HL-60/S4 treated with phorbol 12-myristate 13-acetate at 8.2 ng/mL for 4 days and 3 days (cell line): ENCODE data around the gene LEP.
"Not testable (repeated sequence)": the region's sequence is repeated elsewhere in the genome, so short reads cannot be mapped to it uniquely, and the experiment has no call there.

Experiments
- in situ Hi-C: fragments of 300-500 bp; cut with MboI; formaldehyde crosslinking; loops from 2 replicates; pipeline ENCODE4 v1.15.0; 2022; ENCODE audit warnings: low sequenced_read_pairs

LEP gene

DNA sequence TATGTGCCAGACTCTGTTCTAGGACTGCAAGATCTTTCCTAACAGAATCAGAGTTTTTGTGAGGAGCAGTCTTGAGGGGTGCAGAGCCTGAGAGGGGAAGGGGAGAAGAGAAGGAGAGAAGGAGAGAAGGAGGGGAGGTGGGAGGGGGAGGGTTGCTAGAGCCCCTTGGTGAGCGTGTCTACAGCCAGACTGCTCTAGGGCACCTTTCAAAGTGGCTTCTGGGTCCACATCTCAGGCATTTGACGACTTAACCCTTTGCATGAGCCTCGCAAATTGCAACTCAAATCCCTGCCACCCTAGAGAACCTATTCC, 31.1 kb upstream of the LEP start:
- in situ Hi-C loops: no loop called here

DNA sequence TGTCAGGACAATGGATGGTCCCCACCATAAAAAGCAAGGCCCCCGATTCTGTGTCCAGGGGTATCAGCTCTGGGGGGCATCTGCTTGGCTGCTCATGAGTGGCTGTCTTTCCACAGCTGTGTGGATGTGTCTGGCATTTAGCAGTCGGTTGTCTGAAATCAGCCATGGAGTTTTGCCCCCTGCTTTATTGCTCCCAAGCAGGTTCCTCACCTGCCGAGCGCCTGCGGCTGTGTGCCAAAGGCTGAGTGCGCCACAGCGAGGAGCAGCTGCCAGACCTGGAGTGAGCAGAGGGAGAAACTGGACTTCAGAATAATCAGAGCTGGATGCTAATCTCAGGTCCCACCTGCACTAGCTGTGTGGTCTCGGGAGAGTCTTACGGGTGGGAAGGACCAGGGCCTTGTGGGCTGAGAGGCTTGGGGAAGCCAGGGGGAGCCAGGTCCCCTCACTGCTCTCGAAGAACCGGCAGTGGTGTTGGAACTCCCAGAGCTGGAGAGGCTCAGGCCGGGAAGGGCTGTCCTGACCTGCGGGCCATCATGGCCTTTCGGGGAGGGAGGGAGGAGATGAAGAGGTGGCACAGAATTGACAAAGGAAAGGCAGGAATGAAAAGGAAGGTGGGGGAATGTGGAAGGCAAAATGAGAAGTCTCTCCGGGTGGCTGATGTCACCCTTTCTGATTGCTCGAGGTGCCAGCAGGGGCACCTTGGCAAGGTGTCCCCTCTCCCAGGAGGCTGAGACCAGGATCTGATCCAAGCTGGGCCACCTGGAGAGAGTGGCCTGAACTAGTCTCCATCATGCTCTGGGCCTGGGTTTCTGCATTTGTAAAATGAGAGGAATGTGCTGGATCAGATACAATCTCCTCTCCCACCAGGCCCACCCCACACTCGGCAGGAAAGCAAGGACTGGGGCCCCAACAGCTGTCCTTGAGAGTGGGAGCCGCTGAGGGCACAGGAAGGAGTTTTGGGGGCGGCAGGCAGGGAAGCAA, 30.2 kb upstream of the LEP start:
- in situ Hi-C loops: no loop called here

DNA sequence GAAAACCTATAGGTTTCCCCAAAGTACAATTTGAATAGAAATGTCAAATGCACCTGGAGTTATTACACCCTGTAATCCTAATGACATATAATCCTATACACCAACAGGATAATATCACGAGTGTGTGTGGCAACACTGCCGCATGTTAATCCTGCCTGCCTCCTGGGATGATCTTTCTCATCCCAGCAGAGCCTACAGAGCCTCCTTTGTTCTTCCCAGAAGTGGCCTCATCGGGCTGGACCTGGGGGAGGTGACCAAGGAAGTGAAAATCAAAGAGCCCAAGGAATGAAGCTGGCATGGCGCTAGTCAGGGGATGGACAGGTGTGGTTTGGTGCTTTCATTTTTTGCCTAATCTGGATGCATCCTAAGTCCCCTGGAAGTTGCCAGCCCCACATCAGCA, 29.5 kb upstream of the LEP start:
- in situ Hi-C loops: no loop called here

DNA sequence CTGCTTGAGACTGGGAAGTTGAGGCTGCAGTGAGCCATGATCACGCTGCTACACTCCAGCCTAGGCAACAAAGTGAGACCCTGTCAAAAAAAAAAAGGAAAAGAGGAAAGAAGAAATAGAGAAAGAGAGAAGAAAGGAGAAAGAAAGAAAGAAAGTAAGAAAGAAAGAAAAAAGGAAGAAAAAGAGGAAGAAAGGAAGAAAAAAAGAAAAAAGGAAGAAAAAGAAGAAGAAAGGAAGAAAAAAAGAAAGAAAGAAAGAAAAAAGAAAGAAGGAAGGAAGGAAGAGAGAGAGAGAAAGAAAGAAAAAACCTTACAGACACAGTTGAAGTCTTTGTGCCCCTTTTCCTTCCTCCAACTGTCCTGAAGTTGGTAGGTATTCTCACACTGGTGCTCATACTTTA, 26.6 kb upstream of the LEP start:
- in situ Hi-C loops: no loop called here

DNA sequence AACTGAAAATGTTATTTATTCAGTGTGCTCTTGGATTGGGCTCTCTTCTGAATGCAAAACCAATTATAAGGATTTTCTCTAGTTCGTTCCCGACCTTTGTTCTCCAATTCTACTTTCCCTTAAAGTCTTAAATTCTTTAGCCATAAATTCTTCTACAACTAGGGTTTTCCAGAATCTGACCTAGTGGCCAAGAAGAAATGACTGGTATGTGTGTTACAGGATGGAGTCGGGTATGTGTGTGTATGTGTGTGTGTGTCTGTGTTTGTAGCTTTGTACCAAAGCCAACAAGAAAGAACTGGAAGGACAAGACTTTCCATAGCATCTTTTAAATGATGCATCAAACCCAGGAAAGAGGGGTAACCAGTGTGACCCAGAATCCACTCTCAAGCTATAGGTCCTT, 25.8 kb upstream of the LEP start:
- in situ Hi-C loops: no loop called here

DNA sequence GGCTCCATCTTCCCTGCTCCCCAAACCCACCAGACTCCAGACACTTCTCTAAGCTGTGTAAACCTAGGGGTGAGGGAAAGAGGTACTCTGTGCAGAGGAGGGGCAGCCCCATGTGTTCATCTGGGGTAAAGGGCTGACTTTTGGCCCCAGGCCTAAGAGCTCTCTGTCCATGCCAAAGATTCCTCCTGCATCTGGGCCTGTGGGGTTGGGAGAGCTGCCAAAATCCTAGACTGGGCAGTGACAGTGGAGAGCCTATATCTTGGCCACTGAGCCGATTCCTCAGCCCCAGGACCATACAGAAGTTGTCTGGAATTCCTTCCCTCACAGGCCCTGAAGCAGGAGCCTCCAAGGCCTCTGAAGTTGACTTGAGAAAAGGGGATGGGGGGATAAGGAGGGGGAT, 25.3 kb upstream of the LEP start:
- in situ Hi-C loops: no loop called here

DNA sequence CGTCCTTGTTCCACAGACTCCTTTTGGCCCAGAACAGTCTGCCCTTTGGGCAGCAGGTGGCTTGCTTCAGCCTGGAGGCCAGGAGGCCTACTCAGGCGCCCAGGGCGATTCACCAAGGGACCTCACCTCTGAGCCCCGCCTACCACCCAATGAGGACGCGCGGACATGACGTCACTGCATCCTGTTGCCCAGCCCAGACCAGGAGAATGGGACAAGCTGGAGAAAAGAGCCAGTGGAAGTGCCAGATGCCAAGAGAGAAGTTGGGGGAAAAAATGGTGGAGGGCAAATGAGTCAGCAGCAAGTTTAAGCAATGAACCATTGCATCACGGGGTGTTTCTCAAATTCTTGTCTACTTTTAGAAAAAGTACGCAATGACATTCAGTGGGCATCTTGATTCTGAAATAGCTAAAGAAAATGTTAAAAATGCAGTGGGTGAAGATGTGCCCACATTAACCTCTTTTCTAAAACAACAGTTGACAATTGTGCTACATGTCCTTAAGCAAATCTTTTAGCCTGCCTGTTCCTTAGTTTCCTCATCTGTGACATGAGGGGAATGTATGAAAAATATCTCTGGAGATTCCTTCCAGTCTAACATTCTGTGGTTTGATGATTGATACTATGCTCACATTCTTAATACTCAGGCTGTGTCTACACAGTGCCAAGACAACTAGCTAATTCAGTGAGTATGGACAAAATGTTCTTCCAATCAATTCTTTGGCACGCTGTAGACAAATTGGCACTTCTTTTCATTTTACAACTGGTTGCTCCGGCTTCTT, 23.9 kb upstream of the LEP start:
- in situ Hi-C loops: no loop called here

DNA sequence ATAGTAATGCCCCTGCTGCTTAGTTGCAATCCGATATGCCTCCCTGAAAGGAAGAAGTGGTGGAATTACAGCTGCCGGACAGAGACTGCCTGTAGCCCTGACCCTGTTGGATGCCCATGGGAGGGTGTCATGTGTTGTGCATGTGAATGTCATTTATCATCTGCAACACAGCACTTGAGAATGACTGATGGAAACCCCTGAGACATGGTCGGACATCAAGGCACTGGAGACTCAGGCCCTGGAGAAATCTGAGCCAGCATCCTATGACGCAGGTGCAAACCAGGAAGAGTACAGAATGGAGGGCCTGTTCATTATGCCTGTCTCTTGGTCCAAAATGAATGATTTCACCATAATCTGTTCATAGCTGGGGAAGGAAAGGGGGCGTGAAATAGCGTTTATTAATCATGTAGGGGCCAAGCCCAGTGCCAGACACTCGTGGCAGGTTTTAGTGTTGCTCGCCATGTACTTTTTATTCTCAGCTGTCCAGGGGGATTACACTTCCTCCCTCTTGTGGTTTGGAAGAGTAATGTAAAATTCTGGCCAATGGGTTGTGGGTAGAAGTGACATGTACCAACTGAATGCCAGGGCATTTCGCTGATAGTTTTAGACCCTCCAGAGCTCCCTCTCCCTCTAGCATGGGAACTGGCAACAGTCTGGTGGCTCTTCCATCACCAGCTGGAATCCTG, 23.0 kb upstream of the LEP start:
- in situ Hi-C loops: no loop called here

DNA sequence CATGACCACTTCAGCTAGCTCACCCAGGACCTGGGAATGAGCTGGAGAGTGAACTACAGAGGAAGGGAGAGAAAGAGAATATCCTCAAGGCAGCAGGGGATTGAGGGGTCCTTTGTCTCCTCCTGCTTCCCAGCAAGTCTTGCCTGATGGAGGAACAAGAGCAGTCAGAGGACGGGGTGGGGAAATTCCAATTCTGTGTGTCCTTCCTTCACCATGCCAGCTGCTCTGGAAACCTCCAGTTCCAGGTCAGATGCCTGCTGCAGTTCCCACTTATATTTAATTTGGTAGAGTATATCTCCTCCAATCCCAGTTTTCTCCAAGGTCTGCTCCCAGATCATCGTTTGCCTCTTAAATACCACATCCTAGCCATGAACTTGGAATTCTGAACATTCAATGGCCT, 21.4 kb upstream of the LEP start:
- in situ Hi-C loops: no loop called here

DNA sequence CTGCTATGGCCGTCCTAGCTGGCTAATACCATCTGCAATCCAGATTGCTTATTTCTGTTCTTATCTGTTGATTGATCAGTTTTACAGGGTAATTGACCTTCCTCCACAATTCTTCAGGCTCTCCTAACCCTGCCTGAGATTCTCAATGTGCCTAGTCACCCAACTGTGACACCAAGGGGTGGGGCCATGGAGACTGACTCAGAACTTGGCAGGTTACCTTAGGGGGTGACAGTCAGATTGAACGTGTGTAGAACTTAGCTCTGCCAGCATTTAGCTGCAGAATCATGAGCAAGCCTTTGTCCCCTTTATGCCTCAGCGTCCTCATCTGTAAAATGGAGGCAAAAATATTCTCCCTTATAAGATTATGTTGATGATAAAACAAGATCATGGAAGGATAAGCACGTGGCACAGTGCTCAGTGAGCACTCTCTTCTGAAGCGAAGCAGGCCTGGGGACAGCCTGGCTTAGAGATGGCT, 19.1 kb upstream of the LEP start:
- in situ Hi-C loops: no loop called here

DNA sequence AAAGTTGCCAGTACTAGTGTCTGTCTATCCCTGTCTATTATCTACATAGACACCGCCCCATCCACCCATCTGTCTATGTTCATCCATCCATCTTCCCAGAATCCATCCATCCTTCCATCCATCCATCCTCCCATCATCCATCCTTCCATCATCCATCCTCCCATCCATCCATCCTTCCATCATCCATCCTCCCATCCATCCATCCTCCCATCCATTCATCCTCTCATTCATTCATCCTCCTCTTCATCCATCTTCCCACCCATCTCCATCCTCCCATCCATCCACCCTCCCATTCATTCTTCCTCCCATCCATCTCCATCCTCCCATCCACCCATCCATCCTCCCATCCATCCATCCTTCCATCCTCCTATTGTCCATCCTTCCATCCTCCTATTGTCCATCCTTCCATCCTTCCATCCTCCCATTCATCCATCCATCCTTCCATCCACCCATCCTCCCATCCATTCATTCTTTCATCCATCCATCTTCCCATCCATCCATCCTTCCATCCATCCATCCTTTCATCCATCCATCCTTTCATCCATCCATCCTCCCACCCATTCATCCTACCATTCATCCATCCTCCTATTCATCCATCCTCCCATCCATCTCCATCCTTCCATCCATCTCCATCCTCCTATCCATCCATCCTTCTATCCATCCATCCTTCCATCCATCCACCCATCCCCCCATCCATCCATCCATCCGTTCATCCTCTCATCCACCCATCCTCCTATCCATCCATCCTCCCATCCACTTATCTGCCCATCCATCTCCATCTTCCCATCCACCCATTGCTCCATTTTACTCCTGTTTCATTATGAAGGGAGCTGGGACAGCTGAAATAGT, 14.7 kb upstream of the LEP start:
- in situ Hi-C loops: no loop called here

DNA sequence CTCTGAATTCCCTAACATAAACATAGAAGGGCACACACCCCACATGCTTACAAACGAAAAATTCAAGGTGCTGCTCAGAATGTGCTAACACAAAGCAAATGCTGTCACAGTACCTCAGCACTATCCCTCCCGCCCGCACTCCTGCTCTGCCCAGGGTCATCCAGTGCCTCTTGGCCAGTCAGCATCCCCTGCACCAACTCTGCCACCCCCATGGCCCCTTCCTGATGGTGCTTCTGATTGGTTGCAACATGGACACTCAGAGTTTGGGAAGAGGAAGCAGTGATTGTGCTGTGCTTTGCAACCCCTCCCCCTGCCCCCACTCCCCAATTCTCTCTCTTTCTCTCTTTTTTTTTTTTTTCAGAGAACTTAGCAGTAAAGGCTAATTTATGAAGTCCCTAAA, 13.8 kb upstream of the LEP start:
- in situ Hi-C loops: no loop called here

DNA sequence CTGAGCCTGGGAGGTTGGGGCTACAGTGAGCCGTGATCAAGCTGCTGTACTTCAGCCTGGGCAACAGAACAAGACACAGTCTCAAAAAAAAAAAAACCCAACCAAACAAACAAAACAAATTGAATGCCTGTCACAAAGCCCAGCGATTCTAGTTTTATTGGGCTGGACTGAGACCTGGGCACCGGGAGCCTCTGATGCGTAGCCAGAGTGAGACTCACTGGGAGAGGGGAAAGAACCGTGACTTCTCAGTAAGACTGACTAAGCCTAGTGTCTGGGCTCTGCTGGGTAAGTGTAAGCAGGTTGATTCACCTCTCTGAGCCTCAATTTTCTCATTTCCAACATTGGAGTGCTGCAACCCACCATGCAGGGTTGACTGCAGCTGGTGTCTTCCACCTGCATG, 10.1 kb upstream of the LEP start:
- in situ Hi-C loops: no loop called here

DNA sequence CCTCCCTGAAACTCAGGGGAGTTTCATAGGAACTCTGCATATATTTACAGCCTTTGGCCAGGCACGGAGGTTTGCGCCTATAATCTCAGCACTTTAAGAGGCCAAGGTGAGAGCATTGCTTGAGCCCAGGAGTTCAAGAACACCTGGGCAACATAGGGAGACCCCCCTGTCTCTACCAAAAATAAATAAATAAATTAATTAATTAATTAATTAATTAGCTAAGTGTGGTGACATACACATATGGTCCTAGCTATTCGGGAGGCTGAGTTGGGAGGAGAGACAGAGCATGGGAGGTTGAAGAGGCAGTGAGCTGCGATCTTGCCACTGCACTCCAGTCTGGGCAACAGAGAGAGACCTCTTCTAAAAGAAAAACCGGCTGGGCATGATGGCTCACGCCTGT, 9.4 kb upstream of the LEP start:
- in situ Hi-C loops: no loop called here

DNA sequence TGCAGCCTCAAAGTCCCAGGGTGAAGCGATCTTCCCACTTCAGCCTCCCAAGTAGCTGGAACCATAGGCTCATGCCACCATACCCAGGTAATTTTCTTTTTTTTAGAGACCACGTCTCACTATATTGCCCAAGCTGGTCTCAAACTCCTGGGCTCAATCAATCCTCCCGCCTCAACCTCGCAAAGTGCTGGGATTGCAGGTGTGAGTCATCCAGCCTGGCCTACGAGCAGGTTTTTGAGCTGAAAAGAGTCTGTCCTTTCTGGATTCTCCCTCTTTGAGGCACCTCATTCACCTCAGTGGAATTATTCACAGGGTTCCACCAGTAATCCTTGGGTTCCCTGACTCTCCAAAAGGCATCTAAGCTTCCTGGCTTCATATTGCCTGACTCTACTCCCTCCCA, 7.6 kb upstream of the LEP start:
- in situ Hi-C loops: no loop called here

DNA sequence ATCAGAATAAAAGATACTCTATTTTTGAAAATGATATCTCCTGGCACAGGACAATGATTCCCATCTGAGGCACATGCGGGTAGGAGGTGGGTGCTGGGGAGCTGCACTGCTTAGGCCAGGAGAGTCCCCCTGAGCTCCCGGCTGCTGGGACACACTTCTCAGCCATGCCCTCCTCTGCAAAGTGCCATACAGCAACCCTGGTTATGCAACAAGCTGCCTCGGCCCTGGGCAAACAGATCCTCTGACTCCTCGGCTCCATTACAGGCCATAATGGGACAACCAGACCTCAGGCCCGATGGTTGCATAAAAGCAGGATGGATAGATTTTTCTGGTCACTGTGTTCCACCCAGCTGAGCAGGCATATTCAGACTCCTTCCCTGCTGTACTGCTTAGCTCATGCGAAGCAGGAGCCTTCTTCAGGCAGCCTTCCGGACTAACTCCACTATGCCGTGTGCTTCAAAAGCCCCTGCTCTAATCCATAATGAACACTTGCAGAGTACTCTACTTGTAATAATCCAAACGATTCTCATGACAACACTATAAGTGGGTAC, 6.5 kb upstream of the LEP start:
- in situ Hi-C loops: no loop called here

DNA sequence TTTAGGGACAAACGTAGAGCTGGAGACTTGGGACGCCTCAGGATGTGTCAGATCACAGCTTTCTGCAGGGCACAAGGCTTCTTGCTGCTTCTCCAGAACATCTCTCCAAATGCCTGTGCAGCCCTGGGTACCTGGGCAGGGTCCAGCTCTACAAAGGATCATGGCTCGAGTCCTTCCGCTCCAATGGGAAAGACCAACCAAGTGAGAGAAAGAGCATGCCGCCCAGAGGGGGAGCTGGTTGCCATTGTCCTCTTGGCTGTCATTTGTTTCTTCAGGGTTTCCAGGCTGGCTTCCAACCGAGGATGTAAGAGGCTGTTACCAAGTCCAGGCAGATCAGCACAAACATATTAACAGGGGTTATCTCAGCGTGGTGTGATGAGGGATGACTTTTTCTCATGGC, 5.6 kb upstream of the LEP start:
- in situ Hi-C loops: no loop called here

DNA sequence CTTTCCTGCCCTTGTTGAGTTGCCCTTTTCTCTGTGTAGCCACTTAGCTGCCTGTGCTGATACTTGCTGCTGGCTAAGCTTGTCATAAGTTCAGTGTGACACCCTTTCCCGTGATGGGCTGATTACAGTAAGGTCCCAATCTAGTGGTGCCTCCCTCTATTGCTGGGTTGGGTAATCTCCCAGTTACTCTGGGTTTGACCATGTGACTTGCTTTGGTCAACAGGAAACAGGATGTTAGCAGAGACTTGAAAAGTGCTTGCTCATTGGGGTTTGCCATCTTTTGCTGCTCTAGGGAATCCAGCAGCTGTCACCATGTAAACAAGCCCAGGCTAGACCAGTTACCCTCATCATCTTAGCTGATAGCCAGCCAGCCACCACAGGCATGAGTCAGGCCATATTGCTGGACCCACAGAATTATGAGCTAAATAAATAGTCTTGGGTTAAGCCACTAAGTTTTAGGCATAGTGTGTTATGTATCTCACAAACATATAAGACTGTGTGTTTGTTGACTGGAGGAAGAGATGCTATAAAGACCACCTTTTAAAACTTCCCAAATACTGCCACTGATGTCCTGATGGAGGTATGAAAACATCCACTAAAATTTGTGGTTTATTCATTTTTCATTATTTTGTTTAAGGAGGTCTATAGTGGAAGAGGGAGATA, 4.0 kb upstream of the LEP start:
- in situ Hi-C loops: no loop called here

DNA sequence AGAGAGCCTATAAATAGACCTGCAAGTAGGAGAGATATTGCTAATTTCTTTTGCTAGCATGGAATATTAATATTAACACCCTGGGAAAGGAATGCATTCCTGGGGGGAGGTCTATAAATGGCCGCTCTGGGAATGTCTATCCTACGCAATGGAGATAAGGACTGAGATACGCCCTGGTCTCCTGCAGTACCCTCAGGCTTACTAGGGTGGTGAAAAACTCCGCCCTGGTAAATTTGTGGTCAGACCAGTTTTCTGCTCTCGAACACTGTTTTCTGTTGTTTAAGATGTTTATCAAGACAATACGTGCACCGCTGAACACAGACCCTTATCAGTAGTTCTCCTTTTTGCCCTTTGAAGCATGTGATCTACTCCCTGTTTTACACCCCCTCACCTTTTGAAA, 1.9 kb upstream of the LEP start:
- in situ Hi-C loops: not testable (repeated sequence)

DNA sequence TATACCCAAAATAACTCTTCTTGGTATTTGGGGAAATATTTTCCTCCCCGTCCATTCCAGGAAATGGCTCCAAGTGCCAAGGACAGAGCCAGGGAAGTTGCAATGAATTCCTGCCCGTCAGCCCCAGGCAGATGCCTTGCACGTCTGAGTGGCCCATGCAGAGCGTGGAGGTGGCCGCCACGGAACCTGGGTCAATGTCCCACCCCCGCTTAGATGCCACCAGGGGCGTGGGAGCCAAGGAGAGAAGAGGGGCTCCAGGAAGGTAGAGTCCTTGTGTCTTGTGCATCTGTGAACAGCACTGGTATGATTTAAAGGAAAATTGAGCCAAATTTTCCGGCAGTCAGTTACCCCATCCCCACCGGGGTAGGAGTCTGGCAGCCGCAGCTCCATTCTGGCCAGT, 1.6 kb downstream of the LEP start:
- in situ Hi-C loops: no loop called here
